NCI-H2196 treated with DMSO at 0.1 percent for 48 hours (cell line): ENCODE results near the gene GRM4.
"Not testable (repeated sequence)": the region's sequence is repeated elsewhere in the genome, so short reads cannot be mapped to it uniquely, and the experiment has no call there.

ENCODE experiments used
- DNase-seq: peaks from one replicate; lab custom pipeline; 2025; ENCODE audit not compliant: unreplicated experiment; lab: John Stamatoyannopoulos, UW

Gene GRM4

GRCh38 chr6:34146021-34146782, at the start of gene GRM4:
GRM4 (minus strand) TSS chr6:34146087; CDS start chr6:34133496, 12,591 bp downstream.
- no peak for DNase-seq

DNA sequence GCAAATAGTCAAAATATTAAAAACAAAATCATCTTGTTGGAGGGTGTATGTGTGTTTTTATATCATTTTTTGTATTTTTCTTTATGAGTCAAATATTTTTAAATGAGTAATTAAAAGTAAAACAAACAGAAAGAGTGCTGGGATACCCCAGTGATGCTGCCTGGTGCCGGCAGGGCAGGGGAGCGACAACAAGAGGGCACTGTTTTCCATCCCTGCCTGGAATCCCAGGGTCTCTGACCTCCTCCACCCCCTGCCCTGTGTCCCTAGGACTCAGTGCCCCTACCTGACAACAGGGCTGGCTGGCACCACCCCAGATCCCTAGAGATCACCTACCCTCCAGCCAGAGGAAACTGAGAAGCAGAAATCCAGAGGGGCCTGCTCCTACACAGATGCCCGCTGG, 48.9 kb upstream of the GRM4 start:
- DNase-seq, result no peak

GRCh38 chr6:34190504-34191122, 44.7 kb upstream of the GRM4 start:
- DNase-seq, result no peak

GRCh38 chr6:34189806-34190503, 44.1 kb upstream of the GRM4 start:
- no peak for DNase-seq

GRCh38 chr6:34184726-34185125, 38.8 kb upstream of the GRM4 start:
- not testable (repeated sequence) for DNase-seq

- DNase-seq, result no peak
Observed at GRCh38 chr6:34182751-34183531, 37.1 kb upstream of the GRM4 start.

- DNase-seq, result no peak
Observed at GRCh38 chr6:34181908-34182307, 36.0 kb upstream of the GRM4 start.

GRCh38 chr6:34179106-34179720, 33.3 kb upstream of the GRM4 start:
- DNase-seq, result no peak

- DNase-seq, result no peak
Observed at GRCh38 chr6:34178357-34179105, 32.6 kb upstream of the GRM4 start.

GRCh38 chr6:34177181-34177591, 31.3 kb upstream of the GRM4 start:
- no peak for DNase-seq

- DNase-seq, result no peak
Observed at GRCh38 chr6:34176261-34177031, 30.6 kb upstream of the GRM4 start.

DNA sequence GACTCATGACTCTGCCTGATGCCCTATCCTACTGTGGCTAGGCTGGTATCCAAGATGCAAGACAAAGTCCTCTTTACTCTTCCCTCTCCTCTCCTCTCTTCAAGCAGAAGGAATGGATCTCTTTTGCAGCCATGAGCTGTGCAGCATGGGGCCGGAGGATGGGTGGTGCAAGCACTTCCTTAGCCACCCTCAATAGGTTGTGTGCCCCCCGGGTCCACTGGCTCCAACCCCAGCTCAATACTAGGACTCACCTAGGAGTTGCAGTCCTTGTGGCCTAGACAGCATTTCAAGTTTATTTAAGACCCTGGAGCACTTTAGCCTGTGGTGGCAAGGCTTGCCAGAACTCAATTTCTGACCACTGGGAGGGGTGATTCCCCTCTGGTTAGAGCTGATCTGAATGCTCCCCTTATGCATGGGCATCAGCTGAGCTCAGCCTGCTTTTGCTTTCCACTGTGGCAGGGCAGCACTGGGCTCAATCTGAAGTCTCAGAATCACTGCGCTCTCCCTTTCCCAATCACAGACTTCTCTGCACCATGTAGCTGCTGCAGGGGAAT, 29.0 kb upstream of the GRM4 start:
- no peak for DNase-seq

DNA sequence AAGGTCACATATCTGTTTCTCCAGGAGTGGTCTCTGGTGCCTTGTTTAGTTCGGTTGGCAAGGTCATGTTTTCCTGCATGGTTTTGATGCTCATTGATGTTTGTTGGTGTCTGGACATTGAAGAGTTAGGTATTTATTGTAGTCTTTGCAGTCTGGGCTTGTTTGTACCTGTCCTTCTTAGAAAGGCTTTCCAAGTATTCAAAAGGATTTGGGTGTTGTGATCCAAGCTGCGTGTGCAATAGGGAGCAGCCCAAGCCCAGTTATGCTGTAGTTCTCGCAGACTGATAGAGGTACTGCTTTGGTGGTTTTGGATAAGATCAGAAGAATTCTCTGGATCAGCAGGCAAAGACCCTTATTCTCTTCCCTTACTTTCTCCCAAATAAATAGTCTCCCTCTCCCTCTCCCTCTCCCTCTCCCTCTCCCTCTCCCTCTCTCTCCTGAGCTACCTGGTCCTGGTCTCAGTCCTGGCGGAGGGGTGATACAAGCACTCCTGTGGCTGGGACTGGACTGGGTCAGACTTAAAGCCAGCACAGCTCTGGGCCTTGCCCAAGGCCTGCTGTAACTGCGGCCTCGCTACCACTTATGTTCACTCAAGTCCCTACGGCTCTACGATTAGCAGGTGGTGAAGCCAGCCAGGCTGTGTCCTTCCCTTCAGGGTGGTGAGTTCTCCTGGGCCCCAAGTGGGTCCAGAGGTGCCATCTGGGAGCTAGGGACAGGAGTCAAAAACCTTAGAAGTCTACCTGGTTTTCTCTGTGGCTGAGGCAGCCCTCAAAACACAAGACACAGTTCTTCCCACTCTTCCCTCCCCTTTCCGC, 27.3 kb upstream of the GRM4 start:
- no peak for DNase-seq

- no peak for DNase-seq
Observed at GRCh38 chr6:34170346-34170745, 24.5 kb upstream of the GRM4 start.

DNA sequence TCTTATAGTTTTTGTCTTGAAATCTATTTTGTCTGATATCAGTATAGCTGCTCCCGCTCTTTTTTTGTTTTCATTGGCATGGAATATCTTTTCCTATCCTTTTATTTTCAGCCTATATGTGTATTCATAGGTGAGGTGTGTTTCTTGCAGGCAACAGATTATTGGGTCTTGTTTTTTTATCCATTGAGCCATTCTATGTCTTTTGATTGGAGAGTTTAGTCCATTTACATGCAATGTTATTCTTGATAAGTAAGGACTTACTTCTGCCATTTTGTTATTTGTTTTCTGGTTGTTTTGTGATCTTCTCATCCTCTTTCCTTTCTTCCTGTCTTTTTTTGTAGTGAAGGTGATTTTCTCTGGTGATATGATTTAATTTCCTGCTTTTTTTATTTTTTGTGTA, 24.0 kb upstream of the GRM4 start:
- no peak for DNase-seq

DNA sequence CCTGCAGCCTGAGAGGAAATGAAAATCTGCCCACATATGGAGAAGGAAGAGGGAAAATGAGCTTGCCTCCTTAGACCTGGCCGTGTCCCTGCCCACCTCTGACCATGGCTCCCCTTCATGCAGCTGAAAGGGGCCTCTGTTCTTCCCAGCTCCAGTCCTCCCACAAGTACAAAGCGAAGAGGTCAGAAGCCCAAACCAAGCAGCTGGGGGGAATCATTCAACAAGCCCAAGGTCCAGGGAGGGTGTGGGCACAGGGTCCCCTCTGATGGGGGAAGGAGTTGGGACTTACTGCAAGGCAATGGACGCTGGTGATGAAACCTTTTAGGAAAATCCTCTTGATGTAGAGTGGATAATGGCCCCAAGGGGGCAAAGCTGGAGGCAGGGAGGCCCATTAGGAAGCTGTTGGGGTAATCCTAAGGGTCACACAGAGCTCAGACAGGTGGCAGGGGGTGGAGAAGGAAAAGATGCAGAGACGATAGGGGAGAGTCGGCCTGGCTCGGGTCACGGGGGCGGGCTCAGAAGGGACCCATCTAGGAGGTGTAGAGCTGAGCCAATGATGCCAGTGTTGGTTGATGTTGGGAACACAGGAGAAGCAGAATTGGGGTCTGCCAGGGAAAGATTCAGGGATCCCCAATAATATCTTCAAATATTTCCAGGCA, 16.1 kb upstream of the GRM4 start:
- DNase-seq, result no peak

GRCh38 chr6:34159844-34160243, 14.0 kb upstream of the GRM4 start:
- no peak for DNase-seq

GRCh38 chr6:34158876-34159275, 13.0 kb upstream of the GRM4 start:
- no peak for DNase-seq
